H9 (cell line): ENCODE data around the gene KIF26B. TPM values are rescaled to one million over a fixed set of nuclear protein-coding genes. Genes with fewer than 3 reads are reported as not detected.

Experiments
- DNase-seq: peaks from one replicate; pipeline ENCODE4 v3.0.0-alpha.2; 2017
- H2AFZ ChIP-seq: one replicate; pipeline ENCODE4 v1.6.1; 2013; ENCODE audit warnings: mild to moderate bottlenecking, low read length, control low read depth, moderate library complexity
- H2AK5ac ChIP-seq: 2 replicates; pipeline ENCODE4 v1.6.1; 2013; ENCODE audit warnings: low read length, control low read depth, mixed read lengths; ENCODE audit not compliant: insufficient read length
- H2BK120ac ChIP-seq: one replicate; pipeline ENCODE4 v1.6.1; 2013; ENCODE audit warnings: low read depth, mild to moderate bottlenecking, low read length, control low read depth, inconsistent platforms; ENCODE audit not compliant: poor library complexity, severe bottlenecking
- H2BK12ac ChIP-seq: 2 replicates; pipeline ENCODE4 v1.6.1; 2013; ENCODE audit warnings: low read length, control low read depth, mixed read lengths, low read depth; ENCODE audit not compliant: insufficient read length
- H2BK15ac ChIP-seq: 2 replicates; pipeline ENCODE4 v1.6.1; 2013; ENCODE audit warnings: low read depth, low read length, control low read depth
- H2BK20ac ChIP-seq: one replicate; pipeline ENCODE4 v1.6.1; 2013; ENCODE audit warnings: low read depth, mild to moderate bottlenecking, low read length, control low read depth, inconsistent platforms; ENCODE audit not compliant: poor library complexity, severe bottlenecking
- H2BK5ac ChIP-seq: 2 replicates; pipeline ENCODE4 v1.6.1; 2013; ENCODE audit warnings: low read length, control low read depth, mixed read lengths; ENCODE audit not compliant: insufficient read length
- H3K14ac ChIP-seq: 2 replicates; pipeline ENCODE4 v1.6.1; 2013; ENCODE audit warnings: low read length, control low read depth; ENCODE audit not compliant: insufficient read depth
- H3K18ac ChIP-seq: 2 replicates; pipeline ENCODE4 v1.6.1; 2013; ENCODE audit warnings: low read depth, mild to moderate bottlenecking, mixed read lengths, low read length, control low read depth; ENCODE audit not compliant: insufficient read length
- H3K23ac ChIP-seq: 2 replicates; pipeline ENCODE4 v1.6.1; 2013; ENCODE audit warnings: low read length, control low read depth, mixed read lengths, low read depth; ENCODE audit not compliant: insufficient read length
- H3K23me2 ChIP-seq: 2 replicates; pipeline ENCODE4 v1.6.1; 2013; ENCODE audit warnings: low read depth, mild to moderate bottlenecking, mixed read lengths, low read length, control low read depth; ENCODE audit not compliant: insufficient read length, poor library complexity, severe bottlenecking
- H3K27ac ChIP-seq: 2 replicates; pipeline ENCODE4 v1.5.1; 2013; ENCODE audit warnings: low read length, control low read depth, mixed read lengths, low read depth; ENCODE audit not compliant: insufficient read length
- H3K27me3 ChIP-seq: 2 replicates; pipeline ENCODE4 v1.6.1; 2013; ENCODE audit warnings: low read length, control low read depth, inconsistent platforms; ENCODE audit not compliant: insufficient read depth
- H3K4ac ChIP-seq: 2 replicates; pipeline ENCODE4 v1.6.1; 2013; ENCODE audit warnings: low read depth, mild to moderate bottlenecking, control low read depth, inconsistent platforms, low read length, moderate library complexity
- H3K4me1 ChIP-seq: 2 replicates; pipeline ENCODE4 v1.6.1; 2013; ENCODE audit warnings: low read length, control low read depth, inconsistent platforms; ENCODE audit not compliant: insufficient read depth
- H3K4me2 ChIP-seq: 2 replicates; pipeline ENCODE4 v1.6.1; 2013; ENCODE audit warnings: low read length, control low read depth, mixed read lengths; ENCODE audit not compliant: insufficient read length, insufficient read depth
- H3K56ac ChIP-seq: 2 replicates; pipeline ENCODE4 v1.6.1; 2013; ENCODE audit warnings: low read depth, mild to moderate bottlenecking, mixed read lengths, low read length, control low read depth; ENCODE audit not compliant: insufficient read length
- H3K79me1 ChIP-seq: 2 replicates; pipeline ENCODE4 v1.6.1; 2013; ENCODE audit warnings: low read depth, mild to moderate bottlenecking, moderate library complexity, low read length, control low read depth, inconsistent platforms; ENCODE audit not compliant: insufficient read depth, poor library complexity, severe bottlenecking
- H3K79me2 ChIP-seq: 2 replicates; pipeline ENCODE4 v1.6.1; 2013; ENCODE audit warnings: low read length, control low read depth, inconsistent platforms; ENCODE audit not compliant: insufficient read depth
- H3K9ac ChIP-seq: 2 replicates; pipeline ENCODE4 v1.6.1; 2013; ENCODE audit warnings: low read length, control low read depth, mixed read lengths; ENCODE audit not compliant: insufficient read length; ENCODE audit errors: extremely low read depth
- H3K9me3 ChIP-seq: one replicate; pipeline ENCODE4 v1.6.1; 2013; ENCODE audit warnings: low read depth, low read length, inconsistent platforms; ENCODE audit not compliant: control insufficient read depth
- H3T11ph ChIP-seq: one replicate; pipeline ENCODE4 v1.6.1; 2013; ENCODE audit warnings: mild to moderate bottlenecking, low read length, control low read depth, inconsistent platforms
- H4K20me1 ChIP-seq: one replicate; pipeline ENCODE4 v1.6.1; 2013; ENCODE audit not compliant: control insufficient read depth, insufficient read length, insufficient read depth
- H4K5ac ChIP-seq: 2 replicates; pipeline ENCODE4 v1.6.1; 2013; ENCODE audit warnings: low read depth, mild to moderate bottlenecking, mixed read lengths, low read length, control low read depth; ENCODE audit not compliant: insufficient read length
- H4K8ac ChIP-seq: replicated peaks from 2 replicates; pipeline ENCODE4 v1.6.1; 2013; ENCODE audit warnings: low read length, control low read depth, mixed read lengths, low read depth; ENCODE audit not compliant: insufficient read length
- H4K91ac ChIP-seq: 2 replicates; pipeline ENCODE4 v1.6.1; 2013; ENCODE audit warnings: low read depth, mild to moderate bottlenecking, moderate library complexity, mixed read lengths, low read length, control low read depth; ENCODE audit not compliant: insufficient read length
- H3K27ac Mint-ChIP-seq, 3 experiments: 2 replicates in 2 of 3; 3 replicates in 1 of 3; pipeline ENCODE4 v1.8.0; 2020 to 2021; ENCODE audit warnings: mixed read lengths in 3 of 3, mild to moderate bottlenecking in 1 of 3, moderate library complexity in 1 of 3
- H3K27me3 Mint-ChIP-seq: 2 replicates; pipeline ENCODE4 v1.8.0; 2021; ENCODE audit warnings: low read depth, mild to moderate bottlenecking, moderate library complexity, mixed read lengths
- H3K36me3 Mint-ChIP-seq, 3 experiments: 2 replicates in 2 of 3; 3 replicates in 1 of 3; pipeline ENCODE4 v1.8.0; 2020 to 2021; ENCODE audit warnings: low read depth in 3 of 3, mixed read lengths in 3 of 3; ENCODE audit not compliant: insufficient read depth in 1 of 3
- H3K4me1 Mint-ChIP-seq, 2 experiments: 2 replicates each; pipeline ENCODE4 v1.8.0; 2020; ENCODE audit warnings: mixed read lengths in 2 of 2
- H3K4me3 Mint-ChIP-seq, 2 experiments: 2 replicates in 1 of 2; 3 replicates in 1 of 2; pipeline ENCODE4 v1.8.0; 2020 to 2021; ENCODE audit warnings: mild to moderate bottlenecking in 2 of 2, mixed read lengths in 2 of 2, moderate library complexity in 1 of 2
- H3K9me3 Mint-ChIP-seq, 2 experiments: 2 replicates in 1 of 2; 3 replicates in 1 of 2; pipeline ENCODE4 v1.8.0; 2020; ENCODE audit warnings: mild to moderate bottlenecking in 2 of 2, mixed read lengths in 2 of 2, moderate library complexity in 1 of 2
- CTCF ChIP-seq: fragments of 200-600 bp; sonication (generic); conservative IDR thresholded peaks from 3 replicates; pipeline ENCODE4 v1.8.0; 2021; ENCODE audit warnings: antibody characterized with exemption, mild to moderate bottlenecking
- WGBS: extraction: QIAGEN DNeasy Blood & Tissue Kit; methylation state at CpG from one replicate; pipeline ENCODE4 v1.1.7; 2013; ENCODE audit warnings: missing lambda C conversion rate, low lambda C conversion rate, mixed read lengths; ENCODE audit not compliant: insufficient read length; ENCODE audit errors: extremely low coverage; 5-methylcytosine and 5-hydroxymethylcytosine counted together
- total RNA-seq: library from RNA; stranded (reverse); gene quantifications from 2 replicates; pipeline ENCODE4 v1.2.1, GENCODE V29; 2021

The KIF26B gene
- total RNA-seq, 1 experiment from 2014 or later, result 0.13 TPM

GRCh38 chr1:245270972-245271371 is 116.2 kb downstream of the KIF26B start:
- no peak overlapping the region for H3K4me3 Mint-ChIP-seq
- H3K36me3 Mint-ChIP-seq, result peaks cover 0 to 5% (median 5%) of the 10 kb centered on the region in 3 experiments; a peak in 3 of 7 replicates
- no CpG with 5 or more reads among the region's 1 CpG for WGBS
- no peaks in the 10 kb centered on the region for H3K27me3 ChIP-seq
- H3K14ac ChIP-seq, result no peak overlapping the region
- H2AFZ ChIP-seq, result no peak overlapping the region
- H2BK15ac ChIP-seq, result no peak overlapping the region
- no peak overlapping the region for H4K91ac ChIP-seq
- H2AK5ac ChIP-seq, result no peak overlapping the region
- no peak for TF ChIP-seq CTCF
- no peak overlapping the region for H2BK12ac ChIP-seq
- no peaks in the 10 kb centered on the region for H4K20me1 ChIP-seq
- no peak overlapping the region for H3K4me2 ChIP-seq
- no peak overlapping the region for H3K27ac ChIP-seq
- no peak overlapping the region for H3K27ac Mint-ChIP-seq
- H3K9ac ChIP-seq, result no peak overlapping the region
- no peak for DNase-seq
- no peak overlapping the region for H3K18ac ChIP-seq
- no peak overlapping the region for H4K5ac ChIP-seq
- H3K23me2 ChIP-seq, result no peaks in the 10 kb centered on the region
- H3K4ac ChIP-seq, result no peak overlapping the region
- H3K9me3 Mint-ChIP-seq, result peaks cover 7 to 13% of the 10 kb centered on the region in 2 experiments
- no peaks in the 10 kb centered on the region for H3K9me3 ChIP-seq
- no peak overlapping the region for H2BK20ac ChIP-seq
- H4K8ac ChIP-seq, result no peak overlapping the region
- no peak overlapping the region for H3K23ac ChIP-seq
- H3K56ac ChIP-seq, result no peak overlapping the region
- H3K79me1 ChIP-seq, result no peaks in the 10 kb centered on the region
- no peaks in the 10 kb centered on the region; the same call in 1 of the 2 replicates for H3K27me3 Mint-ChIP-seq
- peaks cover 13 to 14% of the 10 kb centered on the region in 2 experiments for H3K4me1 Mint-ChIP-seq
- no peak overlapping the region for H2BK120ac ChIP-seq
- H2BK5ac ChIP-seq, result no peak overlapping the region
- no peaks in the 10 kb centered on the region for H3K4me1 ChIP-seq
- H3T11ph ChIP-seq, result no peak overlapping the region
- H3K79me2 ChIP-seq, result no peaks in the 10 kb centered on the region
